Measurements from ENCODE around the gene C20orf204.
A peak's percentile ranks its signal among the peaks of the same experiment; 100 is the strongest.

The C20orf204 gene

DNA sequence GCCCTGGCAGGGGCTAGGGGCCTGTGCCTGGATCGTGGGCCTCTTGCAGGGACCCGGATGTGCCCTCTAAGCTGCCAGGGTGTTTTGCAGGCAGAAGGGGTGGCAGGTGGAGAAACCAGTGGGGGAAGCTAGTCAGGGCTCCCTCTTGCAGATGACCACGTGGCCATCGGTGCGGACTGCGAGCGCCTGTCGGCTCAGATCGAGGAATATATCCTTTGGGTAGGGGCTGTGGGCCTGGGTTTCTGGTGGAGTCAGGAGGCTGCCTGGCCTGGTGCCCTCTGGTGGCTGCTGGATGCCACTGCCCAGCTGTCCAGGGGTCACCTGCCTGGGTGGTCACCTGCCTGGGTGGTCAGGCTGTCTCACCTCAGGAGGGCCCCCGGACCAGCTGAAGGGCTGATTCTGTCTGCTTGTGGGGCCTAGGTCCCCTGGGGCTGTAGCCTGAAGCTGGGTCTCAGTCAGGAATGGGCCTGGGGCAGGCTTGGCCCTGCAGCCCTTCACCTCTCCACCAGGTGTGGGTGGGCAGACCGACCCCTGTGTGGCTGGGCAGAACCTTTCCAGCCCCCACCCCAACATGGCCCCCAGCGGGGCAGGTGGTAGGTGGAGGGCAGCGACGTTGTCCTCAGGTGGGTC is 33.7 kb downstream of the C20orf204 start:
- H3K4me3 ChIP-seq (ENCODE audit: low read depth, low read length), result no peak overlapping the region

DNA sequence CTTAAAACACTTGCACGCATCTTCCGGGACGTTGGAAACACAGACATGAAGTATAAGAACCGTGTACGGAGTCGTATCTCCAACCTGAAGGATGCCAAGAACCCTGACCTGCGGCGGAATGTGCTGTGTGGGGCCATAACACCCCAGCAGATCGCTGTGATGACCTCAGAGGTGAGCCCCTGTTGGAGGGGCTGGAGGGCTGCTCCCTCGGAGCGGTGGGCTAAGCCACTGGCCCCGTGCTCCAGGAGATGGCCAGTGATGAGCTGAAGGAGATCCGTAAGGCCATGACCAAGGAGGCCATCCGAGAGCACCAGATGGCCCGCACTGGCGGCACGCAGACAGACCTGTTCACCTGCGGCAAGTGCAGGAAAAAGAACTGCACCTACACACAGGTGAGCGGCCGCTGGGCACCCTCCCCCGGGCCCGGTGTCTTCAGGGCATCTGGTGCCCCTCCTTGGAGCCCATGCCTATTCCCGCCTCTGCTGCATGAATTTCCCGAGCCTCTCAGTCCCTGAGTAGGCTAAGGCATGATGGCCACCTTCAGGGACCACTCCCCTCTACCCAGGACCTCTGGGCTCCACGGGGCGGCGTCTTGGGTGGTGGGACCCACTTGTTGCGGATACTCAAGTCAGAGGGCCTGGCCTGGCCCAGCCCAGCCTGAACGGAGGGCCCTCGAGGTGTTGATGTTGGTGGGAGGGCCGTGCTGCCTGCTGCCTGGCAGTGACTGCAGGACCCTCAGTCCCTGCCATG is 34.4 kb downstream of the C20orf204 start:
- H3K4me3 ChIP-seq (ENCODE audit: low read depth, low read length), result no peak overlapping the region

DNA sequence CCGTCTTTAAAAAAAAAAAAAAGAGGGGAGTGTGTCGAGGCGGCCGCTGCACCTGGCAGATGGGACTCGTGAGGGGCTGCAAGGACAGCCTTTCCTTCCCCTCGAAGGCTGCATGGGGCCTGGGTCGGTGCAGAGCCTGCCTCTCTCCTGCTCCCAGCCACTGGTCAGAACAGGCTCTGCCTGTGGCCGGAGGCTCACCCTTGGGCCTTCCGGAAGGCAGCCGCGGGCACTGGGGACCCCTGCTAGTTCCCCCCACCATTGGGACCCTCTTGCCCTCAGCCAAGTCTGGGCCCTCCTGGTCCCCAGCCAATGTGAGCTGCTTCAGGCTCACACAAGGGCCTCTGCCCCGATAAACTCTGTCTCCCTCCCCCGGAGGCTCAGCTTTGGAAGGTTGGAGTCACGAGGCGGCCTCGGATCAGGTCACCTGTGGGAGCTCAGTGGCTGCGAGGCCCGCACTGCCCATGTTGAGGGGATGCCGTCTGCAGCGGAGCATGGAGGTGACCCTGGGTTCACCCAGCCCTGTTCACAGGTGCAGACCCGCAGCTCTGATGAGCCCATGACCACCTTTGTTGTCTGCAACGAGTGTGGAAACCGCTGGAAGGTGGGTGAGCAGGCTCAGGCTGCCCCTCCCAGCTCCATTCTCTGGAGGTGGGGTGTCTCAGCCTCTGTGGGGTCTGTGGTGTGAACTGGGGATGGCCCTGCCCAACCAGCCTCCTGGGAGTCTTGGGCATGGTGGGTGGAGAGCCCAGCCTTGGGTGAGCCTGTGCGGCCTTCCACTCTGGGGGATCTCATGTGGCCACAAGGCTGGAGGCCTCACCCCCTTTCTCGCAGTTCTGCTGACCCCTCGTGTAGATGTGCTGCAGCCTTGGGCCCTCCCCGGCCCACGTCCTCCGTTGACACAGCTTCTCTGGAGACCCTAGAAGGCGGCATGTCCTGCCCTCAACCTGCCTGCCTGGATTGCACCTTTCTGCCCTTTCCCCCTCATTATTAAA is 35.7 kb downstream of the C20orf204 start:
- no peak overlapping the region for H3K4me3 ChIP-seq (ENCODE audit: low read depth, low read length)

DNA sequence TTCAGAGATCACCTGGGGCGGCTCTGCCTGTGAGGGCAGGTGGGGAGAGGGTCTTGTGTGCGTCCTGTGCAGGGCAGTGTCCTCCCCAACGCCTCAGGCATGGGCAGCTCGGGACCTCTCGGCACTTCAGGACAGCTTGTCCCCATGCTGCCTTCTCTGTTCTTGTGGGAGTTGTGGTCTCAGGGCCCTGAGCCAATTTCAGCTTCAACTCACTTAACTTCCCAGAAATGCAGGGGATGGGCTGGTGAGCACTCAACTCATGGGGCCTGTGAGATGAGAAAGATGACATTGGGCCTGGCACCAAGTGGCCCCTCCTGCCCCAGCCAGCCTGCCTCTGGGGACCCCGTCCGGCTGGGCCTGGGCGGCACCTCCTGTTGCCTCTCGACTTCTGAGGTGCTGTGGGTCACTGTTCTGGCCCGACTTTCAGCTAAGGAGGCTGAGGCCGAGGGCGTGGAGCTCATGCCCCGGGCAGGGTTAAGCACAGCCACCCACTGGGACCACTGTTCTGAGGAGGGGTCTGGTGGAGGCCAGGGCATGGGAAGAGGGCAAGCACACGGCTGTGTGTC is 36.6 kb downstream of the C20orf204 start:
- H3K4me3 ChIP-seq (ENCODE audit: low read depth, low read length), result no peak overlapping the region

DNA sequence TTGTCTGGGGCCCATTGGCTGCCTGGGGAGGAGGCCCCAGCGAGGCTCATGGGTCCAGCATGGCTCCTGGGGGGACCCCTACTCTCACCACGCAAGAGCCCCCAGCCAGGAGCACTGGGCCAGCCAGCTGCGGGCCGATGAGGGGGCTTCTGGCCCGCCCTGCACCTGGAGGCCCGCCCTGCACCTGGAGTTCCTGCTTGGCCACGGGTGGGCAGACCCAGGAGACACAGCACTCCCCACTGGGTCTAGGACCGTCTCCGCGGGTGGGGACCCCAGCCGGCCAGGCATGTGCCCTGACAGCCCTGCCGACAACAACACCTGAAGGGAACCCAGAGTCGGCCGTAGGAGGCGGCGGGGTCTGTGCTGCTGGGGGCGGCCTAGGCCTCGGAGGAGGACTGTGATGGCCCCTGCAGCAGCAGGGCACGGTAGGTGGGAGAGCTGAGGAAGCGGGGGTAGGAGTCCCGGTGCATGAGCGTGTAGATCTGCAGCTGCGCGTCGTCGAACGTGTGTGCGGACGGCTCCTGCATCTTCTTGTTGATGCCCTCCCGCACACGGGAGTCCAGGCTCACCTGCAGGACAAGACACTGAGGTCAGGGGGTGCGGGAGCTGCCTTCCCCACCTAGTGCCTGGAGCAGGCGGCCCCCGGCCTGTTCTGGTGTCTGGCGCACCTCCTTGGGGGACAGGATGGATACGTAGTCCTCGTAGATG is 37.6 kb downstream of the C20orf204 start:
- H3K4me3 ChIP-seq (ENCODE audit: low read depth, low read length), result no peak overlapping the region

DNA sequence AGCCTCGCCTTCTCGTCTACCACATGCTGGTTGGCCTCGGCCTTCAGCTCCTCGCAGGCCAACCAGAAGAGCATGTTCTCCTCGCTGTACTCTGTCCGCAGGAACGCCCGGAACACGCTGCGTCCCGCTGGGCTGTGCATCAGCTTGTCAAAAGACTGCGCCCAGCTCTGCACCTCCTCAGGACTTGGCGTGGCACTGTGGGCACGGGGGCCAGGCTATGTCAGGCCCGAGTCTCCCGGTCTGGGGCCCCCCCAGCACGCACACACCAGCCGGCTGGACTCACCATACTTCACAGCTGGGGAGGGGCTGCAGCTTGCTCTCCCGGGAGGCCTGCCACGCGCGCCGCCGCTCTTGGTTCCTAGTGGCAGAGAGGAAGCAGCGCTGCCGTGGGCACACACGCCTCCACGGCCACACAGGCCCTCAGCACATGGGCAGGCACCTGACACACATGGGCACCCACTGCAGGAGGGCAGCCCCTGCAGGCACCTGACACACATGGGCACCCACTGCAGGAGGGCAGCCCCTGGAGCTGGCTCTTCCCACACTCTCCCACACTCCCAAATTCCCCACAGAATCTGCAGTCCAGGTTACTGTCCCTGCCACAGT is 38.3 kb downstream of the C20orf204 start:
- no peak overlapping the region for H3K4me3 ChIP-seq (ENCODE audit: low read depth, low read length)

DNA sequence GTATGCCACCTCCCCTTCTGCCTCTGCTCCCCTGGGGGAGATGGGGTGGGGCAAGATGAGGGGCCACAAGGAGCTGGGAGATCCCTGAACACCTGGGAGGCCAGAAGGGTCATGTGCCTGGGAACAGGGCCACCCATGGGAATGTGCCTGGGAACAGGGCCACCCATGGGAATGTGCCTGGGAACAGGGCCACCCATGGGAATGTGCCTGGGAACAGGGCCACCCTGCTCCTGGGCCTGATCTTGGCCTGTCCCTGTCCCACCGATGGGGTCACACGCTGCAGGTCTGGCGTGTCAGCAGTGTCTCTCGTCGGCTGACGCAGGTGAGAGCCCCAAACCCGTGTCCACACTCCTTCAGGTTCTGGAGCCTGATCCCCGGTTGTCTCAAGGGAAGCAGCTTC is 39.0 kb downstream of the C20orf204 start:
- H3K4me3 ChIP-seq (ENCODE audit: low read depth, low read length), result no peak overlapping the region

DNA sequence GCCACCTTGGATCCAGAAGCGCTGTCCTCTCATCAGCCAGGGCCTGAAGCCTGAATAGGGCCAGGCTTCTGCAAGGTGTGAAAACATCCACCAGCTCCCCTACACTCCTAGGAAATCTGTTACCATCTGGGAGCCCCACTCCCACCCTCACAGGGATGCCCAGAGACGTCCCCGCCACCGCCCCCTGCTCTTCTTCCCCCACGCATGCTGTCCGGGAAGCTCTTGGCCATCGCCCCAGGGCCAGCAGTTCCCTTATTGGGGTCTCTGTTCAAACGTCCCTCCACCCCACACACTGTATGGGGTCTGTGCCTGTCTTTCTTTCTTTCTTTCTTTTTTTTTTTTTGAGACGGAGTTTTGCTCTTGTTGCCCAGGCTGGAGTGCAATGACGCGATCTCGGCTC is 39.6 kb downstream of the C20orf204 start:
- no peak overlapping the region for H3K4me3 ChIP-seq (ENCODE audit: low read depth, low read length)

DNA sequence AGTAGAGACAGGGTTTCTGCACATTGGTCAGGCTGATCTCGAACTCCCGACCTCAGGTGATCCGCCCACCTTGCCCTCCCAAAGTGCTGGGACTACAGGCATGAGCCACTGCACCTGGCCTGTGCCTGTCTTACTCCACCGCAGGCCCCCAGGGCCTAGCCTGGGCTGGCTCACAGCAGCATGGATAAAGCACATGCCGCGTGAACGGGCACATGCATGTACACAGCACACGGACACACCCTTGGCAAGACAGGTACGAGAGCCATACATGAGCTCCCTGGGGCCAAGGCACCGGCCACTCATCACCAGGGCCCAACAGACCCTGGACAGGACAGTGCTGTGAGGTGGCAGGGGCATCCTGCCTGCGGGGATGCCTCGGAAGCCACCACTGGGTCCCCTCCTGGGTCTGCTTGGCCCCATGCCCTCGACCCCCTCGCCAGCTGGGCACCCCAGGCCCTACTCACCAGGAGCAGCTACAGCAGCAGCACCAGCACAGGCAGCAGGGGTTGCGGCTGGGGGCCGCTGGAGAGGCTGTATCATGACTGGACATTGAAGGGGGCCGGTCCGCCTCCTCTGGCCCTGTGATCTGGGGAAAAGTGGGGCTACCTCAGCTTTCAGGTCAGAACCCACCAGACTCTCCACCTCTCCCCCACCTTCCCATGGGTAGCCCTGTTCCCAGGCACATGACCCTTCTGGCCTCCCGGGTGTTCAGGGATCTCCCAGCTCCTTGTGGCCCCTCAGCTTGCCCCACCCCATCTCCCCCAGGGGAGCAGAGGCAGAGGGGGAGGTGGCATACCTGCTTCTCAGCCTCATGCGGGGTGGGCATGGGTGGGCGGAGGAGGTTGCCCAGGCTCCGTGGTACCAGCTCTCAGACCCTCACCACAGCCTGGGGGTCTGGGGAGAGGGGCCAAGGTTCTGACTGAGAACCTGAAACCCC is 40.3 kb downstream of the C20orf204 start:
- no peak overlapping the region for H3K4me3 ChIP-seq (ENCODE audit: low read depth, low read length)

DNA sequence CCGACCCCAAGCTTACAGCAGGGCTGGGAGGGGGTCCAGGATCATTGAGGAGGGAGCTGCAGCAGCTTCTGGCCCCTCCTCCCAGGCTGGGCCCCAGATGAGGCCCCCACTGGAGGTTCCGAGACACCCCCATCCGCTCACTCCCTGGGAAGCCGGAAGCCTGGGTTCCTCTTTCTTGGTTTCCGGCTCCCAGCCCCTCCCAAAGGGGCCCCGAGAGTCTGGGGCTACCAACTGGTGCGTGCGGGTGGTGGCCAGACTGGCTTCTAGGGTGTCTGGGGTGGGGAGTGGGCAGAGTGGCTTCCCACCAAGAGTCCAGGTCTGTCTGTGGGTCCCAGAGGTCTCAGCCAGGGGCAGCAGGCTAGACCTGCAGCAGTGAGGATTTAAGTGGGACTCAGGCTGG is 41.1 kb downstream of the C20orf204 start:
- H3K4me3 ChIP-seq (ENCODE audit: low read depth, low read length), result no peak overlapping the region

DNA sequence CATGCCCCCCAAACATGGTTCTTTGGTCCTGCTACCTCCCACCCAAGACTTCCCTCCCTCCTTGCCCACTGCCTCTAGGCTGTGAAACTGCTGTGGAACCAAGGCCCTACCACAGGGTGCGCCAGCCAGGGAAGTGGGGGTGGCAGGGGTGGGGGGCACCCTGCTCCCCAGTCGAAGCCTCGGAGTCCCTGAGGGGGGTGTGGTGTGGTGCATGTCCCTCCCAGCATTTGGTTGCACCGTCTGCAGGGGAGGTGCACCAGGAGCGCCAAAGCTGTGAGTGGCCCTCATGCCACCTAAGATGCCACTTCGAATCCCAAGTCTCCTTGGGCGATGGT is 41.5 kb downstream of the C20orf204 start:
- H3K4me3 ChIP-seq (ENCODE audit: low read depth, low read length), result no peak overlapping the region

DNA sequence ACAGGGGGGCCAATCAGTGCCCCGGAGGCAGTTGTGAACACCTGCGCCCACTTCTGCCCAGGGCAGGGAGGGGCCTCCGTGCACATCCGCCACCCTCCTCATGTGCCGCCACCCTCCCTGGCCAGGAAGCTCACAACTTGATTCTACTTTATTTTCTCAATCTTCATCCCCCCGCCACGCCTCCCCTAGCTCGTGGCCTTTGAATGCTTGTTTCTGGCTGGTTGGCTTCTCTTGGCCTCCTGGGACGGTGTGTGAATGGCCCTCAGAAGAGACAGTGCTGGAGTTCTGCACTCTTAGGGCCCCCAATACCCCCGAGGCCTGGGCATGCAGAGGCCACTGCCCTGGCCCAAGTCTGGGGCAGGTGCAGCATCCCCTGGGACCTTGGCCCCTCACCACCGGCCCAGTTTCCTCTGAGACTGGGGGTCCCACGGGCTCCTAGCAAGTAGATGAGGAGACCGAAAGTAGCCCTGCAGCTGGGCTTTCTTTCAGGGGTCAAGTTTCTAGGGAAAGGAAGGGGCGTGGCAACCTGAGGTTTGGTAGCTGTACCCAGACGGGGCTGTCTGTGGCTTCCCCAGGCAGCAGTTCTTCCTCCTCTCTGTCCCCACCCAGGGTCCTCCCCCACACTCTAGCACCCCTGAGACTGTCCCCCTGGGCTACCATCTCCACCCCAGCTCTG is 42.0 kb downstream of the C20orf204 start:
- H3K4me3 ChIP-seq (ENCODE audit: low read depth, low read length), result no peak overlapping the region

DNA sequence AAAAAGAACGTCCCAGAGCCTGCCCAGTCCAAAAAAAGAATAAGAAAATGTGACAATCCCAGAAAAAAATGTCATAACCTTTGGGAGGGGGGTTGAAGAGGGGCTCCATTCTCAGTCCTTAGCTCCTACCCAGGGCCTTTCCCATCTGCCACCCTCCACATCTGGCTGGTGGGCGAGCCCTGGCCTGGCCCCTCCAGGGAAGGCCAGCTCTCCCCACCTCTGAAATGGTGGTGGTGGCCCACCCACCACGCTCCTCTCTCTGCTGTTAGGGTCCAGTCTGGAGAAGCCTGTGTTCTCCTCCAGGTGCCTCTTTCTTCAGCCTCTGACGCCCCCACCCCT is 42.9 kb downstream of the C20orf204 start:
- H3K4me3 ChIP-seq (ENCODE audit: low read depth, low read length), result peak overlapping the region; percentile 56

DNA sequence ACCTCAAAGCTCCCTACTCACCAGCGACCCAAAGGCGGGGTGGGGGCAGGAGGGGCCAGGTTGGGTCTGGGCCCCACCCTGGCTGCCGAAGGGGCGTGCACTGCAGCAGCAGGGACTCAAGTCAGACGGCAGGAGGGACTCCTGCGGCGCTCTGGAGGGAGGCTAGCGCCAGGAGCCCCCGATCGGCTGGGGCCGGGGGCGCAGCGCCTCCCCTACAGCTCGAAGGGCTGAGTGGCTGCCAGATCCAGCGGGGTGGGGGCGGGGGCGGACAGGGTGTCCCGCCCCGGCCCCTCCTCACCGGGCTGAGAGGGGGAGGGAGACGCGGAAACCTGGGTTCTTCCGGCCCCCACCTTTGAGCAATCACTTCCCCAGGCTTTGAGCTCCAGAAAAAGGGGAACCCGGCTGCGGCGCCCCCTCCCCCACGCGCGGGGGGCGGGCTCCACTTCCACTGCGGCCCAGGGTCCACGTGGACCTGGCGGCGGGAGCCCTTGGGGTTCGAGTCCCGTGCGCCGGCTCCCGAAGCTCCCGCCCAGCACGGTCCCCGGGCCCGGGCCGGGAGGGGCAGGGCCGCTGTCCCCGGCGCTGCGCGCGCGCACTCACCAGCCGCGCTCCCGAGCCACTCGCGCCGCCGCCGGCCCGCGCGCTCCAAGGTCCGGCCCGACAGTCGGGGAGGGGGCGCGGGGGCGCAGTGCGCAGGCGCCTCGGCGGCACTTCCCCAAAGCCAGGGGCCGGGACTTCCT is 43.5 kb downstream of the C20orf204 start, which contains the start of gene RGS19:
RGS19 (minus strand) TSS at position 246 of the 740 bp plus-strand sequence. CDS start 2,632 bp downstream, outside the sequence.
- H3K4me3 ChIP-seq (ENCODE audit: low read depth, low read length), result peak within 1 kb of the TSS; percentile 56

DNA sequence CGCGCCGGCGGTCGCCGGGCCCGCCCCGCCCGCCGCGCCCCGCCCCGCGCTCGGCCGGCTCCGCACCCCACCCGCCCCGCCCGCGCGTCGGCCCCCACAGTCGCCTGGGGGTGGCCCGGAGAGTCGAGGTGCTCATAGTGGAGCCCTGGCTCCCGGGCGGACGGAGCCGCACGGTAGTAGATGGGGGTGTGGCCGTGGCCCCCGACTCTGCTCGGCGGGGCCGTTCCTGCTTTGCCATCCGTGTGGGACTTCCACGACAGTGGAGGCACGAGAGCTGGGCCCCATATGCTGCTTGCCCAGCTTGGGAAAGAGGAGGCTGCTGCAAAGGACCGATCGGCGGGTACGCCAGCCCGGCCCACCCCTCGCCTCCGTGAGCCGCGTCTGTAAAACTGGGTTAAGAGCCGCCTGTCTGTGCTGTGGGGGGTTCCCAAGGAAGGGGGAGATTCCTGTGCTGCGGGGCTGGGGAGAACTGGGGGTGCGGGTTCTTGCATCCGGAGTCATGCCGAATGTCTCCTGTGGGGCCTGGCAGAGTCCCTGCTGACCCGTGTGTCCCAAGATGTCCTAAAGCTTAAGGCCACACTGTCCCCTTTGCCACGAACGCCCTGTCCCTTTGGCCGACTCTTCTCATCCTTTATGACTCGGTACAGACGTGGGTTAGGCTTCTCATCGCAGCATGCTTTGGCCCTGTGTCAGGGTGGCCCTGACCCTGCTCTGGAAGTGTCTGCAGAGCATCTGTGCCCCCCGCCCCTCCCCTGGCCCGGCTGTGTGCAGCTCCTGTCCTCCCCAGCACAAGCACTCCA is 44.2 kb downstream of the C20orf204 start, which contains the start of gene OPRL1:
OPRL1 (plus strand) TSS at position 70 of the 800 bp plus-strand sequence. CDS start 12,639 bp downstream, outside the sequence.
- peak within 1 kb of the TSS; percentile 56 for H3K4me3 ChIP-seq (ENCODE audit: low read depth, low read length)

DNA sequence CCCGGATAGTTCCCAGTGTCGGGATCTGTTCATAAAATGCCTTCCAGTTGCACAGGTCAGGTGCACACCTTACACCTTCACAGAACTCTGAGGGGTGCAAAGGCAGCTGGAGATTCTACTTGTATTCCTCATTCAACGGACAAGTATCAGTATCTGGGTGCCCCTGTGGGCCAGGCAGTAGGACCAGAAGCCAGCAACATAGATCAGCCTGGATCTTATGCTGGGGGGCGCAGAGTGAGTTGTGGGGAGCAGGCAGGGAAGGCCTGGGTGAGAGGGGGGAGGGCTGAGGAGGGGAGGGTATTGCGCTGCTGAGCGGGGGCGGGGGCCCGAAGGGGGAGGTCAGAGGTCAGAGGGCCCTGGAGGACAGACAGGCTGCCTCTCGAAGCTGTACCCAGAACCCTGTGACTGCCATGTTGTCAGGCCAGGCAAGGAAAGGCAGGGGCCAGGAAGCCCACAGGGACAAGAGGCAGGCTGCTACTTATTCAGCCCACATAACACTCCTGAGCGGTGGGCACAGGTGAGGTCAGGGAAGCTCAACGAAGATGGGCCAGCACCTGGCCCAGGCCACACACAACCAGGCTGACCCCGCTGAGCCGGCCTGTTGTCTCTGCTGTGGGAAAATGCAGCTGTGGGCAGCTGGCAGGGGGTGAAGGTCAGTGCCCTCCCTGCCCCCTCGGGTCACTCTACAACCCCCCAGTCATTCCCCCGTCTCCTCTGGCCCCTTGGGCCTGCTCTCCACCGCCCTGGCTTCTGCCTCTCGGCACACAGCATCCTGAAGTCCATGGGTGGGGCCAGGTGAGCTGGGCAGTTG is 45.0 kb downstream of the C20orf204 start:
- no peak overlapping the region for H3K4me3 ChIP-seq (ENCODE audit: low read depth, low read length)
